NCI-H1048 (cell line): Measurements from ENCODE around the gene DEFB132.
"Not testable (repeated sequence)": the region's sequence is repeated elsewhere in the genome, so short reads cannot be mapped to it uniquely, and the experiment has no call there.

ENCODE experiments used
- DNase-seq: peaks from one replicate; lab custom pipeline; 2025; lab: John Stamatoyannopoulos, UW

The DEFB132 gene, protein sequence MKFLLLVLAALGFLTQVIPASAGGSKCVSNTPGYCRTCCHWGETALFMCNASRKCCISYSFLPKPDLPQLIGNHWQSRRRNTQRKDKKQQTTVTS

DNA sequence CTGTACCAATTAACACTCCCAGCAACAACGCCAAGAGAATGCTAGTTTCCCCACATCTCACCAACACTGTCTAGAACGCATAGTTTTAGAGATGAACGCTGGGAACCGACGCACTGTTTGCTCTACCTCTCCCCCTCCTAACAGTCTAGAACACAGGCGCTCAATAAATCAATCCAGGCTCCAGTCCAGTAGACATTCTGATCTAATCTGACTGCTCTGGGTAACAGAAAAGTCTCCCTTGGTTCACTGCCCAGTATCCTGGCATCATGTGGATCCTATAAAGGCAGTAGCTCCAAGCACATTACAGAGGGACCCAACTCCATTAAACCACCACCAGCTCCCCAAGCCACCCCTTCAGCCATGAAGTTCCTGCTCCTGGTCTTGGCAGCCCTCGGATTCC is at the start of gene DEFB132:
TSS of gene DEFB132 (plus strand) at position 306 of the 400 bp plus-strand sequence. CDS start at position 361, 55 bp downstream.
- no peak for DNase-seq

DNA sequence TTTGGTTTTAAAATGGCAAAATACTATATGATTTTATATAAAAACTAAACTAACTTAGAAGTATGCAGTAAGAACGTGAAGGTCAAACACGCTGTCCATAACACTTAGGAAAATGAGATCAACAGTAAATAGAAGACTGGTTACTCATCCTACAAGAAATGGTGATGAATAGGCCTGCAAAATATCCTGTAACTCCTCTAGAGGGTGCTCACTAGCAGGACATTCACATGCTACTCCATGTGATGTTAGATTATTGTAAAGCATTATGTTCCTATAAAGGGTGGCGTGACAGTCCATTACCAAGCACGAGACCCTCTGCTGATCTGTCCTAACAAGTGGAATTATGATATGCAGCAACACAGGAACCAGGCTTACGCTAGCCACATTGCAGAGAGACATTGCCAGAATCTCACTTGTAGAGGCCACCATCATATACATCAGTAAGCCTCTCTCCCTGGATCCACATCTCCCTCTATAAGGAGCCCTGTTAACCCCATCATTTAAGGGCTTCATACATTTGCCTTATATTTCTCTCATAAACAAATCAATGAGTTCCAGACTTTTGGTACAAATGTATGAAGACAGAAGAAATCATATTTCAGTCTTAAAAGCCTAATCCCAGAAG is 48.5 kb upstream of the DEFB132 start:
- DNase-seq, result no peak

- DNase-seq, result no peak
Observed at GRCh38 chr20:210809-211502, 46.6 kb upstream of the DEFB132 start.

DNA sequence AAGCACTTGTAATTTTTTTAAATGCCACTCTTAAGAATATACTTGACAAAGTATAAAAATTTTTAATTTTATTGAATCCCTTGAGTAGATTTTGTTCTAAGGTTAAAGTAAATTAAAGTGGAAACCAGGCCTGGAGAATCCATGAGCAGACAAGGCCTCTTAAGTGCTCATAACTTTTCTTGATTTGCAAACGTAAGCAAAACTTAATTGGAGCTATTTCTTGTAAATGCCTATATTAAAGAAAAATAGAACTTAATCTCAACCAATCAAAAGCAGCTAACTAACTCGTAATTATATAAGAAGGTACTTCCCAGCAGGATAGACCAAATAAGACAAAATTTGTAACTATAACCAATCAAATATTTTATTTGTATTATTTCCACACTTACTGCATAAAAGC is 43.1 kb upstream of the DEFB132 start:
- no peak for DNase-seq

DNA sequence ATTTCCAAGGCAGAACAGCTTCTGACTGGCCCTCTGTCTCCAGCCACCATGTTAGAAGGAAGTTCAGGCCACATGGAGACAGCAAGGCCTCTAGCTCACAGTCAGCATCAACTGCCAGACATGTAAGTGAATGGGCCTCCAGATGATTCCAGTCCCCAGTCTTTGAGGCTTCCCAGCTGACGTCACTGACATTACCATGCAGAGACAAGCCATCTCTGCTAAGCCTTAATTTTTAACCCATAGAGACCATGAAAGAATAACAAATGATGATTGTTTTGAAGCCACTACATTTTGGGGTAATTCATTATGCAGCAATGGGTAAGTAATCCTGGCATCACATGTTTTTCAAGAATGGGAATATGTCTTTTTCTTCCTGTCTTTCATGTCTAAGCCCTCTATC is 41.7 kb upstream of the DEFB132 start:
- DNase-seq, result no peak

- no peak for DNase-seq
Observed at GRCh38 chr20:217266-217665, 40.3 kb upstream of the DEFB132 start.

GRCh38 chr20:219290-220115 is 38.0 kb upstream of the DEFB132 start:
- no peak for DNase-seq

GRCh38 chr20:221258-221830 is 36.2 kb upstream of the DEFB132 start:
- no peak for DNase-seq

GRCh38 chr20:225879-226278 is 31.6 kb upstream of the DEFB132 start:
- not testable (repeated sequence) for DNase-seq

DNA sequence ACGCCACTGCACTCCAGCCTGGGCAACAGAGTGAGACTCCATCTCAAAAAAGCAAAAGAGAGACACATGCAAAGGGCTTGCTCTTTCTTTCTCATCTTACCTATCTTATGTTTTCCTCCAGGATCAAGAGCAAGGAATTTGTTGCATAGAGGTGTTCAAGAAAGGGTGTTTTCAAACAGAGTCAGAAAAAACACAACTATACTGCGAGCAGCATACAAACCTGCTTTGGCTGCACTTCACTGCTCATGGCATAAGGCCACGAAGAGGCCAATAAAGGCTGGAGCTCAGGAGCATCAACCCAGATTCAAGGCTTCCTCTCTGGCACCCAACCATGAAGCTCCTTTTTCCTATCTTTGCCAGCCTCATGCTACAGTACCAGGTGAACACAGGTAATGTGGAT is 30.6 kb upstream of the DEFB132 start, which contains the start of gene DEFB129:
TSS of gene DEFB129 (plus strand) at position 301 of the 400 bp plus-strand sequence. CDS start at position 332, 31 bp downstream.
- DNase-seq, result no peak

DNA sequence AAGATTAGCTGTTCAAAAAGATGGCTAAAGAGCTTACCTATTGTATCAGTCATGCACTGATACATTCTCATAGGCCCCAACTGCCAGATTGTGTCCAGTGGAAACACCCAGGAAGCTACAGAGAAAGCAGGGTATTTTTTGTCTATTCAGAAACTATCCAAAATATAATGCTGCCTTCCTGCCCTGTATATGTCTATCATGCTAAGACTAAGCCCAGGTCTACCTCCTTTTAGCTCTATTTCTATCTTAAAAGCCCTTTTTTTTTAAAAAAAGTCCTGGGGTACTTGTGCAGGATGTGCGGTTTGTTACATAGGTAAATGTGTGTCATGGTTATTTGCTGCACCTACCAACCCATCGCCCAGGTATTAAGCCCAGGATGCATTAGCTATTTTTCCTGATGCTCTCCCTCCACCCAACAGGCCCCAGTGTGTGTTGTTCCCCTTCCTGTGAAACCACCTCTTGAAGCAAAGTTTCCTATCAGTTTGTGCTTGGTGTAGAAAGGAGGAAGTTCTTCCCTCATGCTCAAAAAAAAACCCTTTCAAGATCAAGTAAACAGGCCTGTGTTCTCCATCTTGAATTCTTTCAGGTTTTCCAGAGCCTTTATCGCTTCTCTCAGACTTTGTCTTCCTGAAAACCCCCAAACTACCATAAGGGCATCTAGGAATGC is 30.0 kb upstream of the DEFB132 start:
- DNase-seq, result no peak

GRCh38 chr20:235891-236290 is 21.6 kb upstream of the DEFB132 start:
- no peak for DNase-seq

- DNase-seq, result no peak
Observed at GRCh38 chr20:237489-237888, 20.0 kb upstream of the DEFB132 start.

GRCh38 chr20:237929-238328 is 19.6 kb upstream of the DEFB132 start:
- no peak for DNase-seq

DNA sequence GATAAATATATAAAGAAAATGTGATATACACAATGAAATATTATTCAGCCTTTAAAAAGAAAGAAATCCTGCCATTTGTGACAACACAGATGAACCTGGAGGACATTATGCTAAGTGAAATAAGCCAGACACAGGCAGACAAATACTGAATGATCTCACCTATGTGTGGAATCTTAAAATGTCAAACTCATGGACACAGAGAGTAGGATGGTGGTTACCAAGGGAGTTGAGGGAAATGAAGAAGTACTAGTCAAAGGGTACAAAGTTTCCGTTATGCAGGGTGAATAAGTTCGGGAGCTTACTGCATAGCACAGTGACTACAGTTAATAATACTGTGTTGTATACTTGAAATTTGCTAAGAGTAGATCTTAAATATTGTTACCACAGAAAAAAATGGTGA is 14.6 kb upstream of the DEFB132 start:
- DNase-seq, result no peak

DNA sequence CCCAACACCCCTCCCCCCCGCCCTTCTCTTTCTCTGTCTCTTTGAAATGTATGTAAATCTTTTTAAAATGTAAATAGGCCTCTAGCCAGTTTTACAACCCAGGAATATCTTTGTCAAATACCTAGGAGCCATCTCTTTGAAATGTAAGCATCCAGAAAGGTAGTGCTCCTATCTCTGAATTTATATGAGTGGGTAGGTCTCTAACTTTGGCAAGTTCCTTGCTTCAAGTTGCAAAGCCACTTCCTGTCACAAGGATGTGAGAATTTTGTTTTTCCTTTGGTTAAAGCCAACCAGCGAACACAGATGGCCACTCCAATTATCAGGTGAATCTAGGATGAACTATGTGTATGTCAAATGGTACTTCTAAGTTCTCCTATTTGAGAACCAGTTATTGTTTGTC is 6.2 kb upstream of the DEFB132 start:
- DNase-seq, result no peak

DNA sequence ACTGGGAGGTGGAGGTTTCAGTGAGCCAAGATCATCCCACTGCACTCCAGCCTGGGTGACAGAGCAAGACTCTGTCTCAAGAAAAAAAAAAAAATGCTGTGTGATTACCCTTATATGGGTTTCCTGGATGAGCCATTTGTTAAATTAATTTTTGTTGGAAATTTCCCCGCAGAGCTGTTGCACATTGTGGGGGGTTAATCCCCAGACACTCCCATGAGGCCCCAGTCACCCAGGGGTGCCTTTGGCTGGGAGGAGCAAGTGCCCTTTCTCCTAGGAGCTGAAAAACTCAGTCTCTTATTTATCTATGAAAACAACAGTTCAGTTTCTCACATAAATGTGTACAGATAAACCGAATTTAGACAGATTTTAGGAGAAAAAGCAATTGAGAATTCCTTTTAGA is 4.7 kb upstream of the DEFB132 start:
- no peak for DNase-seq

DNA sequence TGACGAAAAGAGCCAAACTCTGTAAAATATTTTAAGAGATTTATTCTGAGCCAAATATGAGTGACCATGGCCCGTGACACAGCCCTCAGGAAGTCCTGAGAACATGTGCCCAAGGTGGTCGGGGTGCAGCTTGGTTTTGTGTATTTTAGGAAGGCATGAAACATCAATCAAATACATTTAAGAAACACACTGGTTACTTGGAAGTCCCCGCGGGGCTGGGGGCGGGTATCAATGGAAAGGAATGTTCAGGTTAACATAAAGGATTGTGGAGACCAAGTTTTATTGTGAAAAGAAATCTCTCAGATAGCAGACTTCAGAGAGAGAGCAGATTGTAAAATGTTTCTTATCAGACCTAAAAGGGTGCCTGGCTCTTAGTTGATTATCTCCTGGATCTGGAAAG is 4.1 kb upstream of the DEFB132 start:
- DNase-seq, result not testable (repeated sequence)

GRCh38 chr20:258269-258858 is 840 bp downstream of the DEFB132 start:
- DNase-seq, result no peak

GRCh38 chr20:258963-259362 is 1.4 kb downstream of the DEFB132 start:
- no peak for DNase-seq

- no peak for DNase-seq
Observed at GRCh38 chr20:259981-260380, 2.5 kb downstream of the DEFB132 start.
